Upper lobe of left lung (tissue), 4 donors: ENCODE data around the gene HOGA1.

ENCODE experiments used
- EP300 ChIP-seq, 4 donors: sonication (generic); formaldehyde crosslinking; IDR thresholded peaks; one replicate each; pipeline ENCODE4 v1.5.1; 2017; ENCODE audit warnings: antibody characterized with exemption in 4 of 4, control low read depth in 2 of 4
- POLR2AphosphoS5 ChIP-seq, 2 donors: sonication (generic); formaldehyde crosslinking; IDR thresholded peaks; one replicate each; pipeline ENCODE4 v1.5.1; 2017; ENCODE audit warnings: antibody characterized with exemption in 2 of 2
- TF ChIP-seq, protein P1 (sequence below), 6 experiments: fragments of 450-650 bp in 4 of 6; fragments of 200-600 bp in 2 of 6; sonication (generic) in 2 of 6; IDR thresholded peaks; one replicate each; pipeline ENCODE4 v1.5.1; 2016 to 2019; ENCODE audit warnings: antibody characterized with exemption in 6 of 6

DNA sequence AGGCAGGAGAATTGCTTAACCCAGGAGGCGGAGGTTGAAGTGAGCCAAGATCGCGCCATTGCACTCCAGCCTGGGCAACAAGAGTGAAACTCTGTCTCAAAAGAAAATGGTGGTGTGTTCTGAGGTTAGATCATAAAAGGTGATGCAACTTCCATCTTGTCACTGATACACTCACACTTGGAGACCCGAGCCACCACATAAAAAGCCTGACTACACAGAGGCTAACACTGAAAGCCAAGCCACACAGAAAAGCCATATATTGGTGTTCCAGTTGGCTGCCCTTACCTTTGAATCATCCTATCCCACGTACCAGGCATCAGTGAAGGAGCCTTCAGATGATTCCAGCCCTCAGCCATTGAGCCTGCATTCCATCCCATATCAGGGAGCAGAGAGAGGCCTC, 45.1 kb downstream of the HOGA1 start:
- TF ChIP-seq, protein P1, sequence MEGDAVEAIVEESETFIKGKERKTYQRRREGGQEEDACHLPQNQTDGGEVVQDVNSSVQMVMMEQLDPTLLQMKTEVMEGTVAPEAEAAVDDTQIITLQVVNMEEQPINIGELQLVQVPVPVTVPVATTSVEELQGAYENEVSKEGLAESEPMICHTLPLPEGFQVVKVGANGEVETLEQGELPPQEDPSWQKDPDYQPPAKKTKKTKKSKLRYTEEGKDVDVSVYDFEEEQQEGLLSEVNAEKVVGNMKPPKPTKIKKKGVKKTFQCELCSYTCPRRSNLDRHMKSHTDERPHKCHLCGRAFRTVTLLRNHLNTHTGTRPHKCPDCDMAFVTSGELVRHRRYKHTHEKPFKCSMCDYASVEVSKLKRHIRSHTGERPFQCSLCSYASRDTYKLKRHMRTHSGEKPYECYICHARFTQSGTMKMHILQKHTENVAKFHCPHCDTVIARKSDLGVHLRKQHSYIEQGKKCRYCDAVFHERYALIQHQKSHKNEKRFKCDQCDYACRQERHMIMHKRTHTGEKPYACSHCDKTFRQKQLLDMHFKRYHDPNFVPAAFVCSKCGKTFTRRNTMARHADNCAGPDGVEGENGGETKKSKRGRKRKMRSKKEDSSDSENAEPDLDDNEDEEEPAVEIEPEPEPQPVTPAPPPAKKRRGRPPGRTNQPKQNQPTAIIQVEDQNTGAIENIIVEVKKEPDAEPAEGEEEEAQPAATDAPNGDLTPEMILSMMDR (IDR thresholded peaks at IDR 0.05), result no peak
- TF ChIP-seq EP300 (IDR thresholded peaks at IDR 0.05), result no peak
- no peak for TF ChIP-seq POLR2AphosphoS5 (IDR thresholded peaks at IDR 0.05)
